HG03469 (cell line): ENCODE data around the gene LGMN.
A peak's percentile ranks its signal among the peaks of the same experiment; 100 is the strongest.
"Not testable (repeated sequence)": the region's sequence is repeated elsewhere in the genome, so short reads cannot be mapped to it uniquely, and the experiment has no call there.

ENCODE experiments used
- ATAC-seq: cut with Tn5 transposase; IDR thresholded peaks from one replicate; pipeline ENCODE4 v1.9.1; 2021; ENCODE audit warnings: mild to moderate bottlenecking, moderate library complexity, moderate number of reproducible peaks; ENCODE audit not compliant: unreplicated experiment

Gene LGMN

DNA sequence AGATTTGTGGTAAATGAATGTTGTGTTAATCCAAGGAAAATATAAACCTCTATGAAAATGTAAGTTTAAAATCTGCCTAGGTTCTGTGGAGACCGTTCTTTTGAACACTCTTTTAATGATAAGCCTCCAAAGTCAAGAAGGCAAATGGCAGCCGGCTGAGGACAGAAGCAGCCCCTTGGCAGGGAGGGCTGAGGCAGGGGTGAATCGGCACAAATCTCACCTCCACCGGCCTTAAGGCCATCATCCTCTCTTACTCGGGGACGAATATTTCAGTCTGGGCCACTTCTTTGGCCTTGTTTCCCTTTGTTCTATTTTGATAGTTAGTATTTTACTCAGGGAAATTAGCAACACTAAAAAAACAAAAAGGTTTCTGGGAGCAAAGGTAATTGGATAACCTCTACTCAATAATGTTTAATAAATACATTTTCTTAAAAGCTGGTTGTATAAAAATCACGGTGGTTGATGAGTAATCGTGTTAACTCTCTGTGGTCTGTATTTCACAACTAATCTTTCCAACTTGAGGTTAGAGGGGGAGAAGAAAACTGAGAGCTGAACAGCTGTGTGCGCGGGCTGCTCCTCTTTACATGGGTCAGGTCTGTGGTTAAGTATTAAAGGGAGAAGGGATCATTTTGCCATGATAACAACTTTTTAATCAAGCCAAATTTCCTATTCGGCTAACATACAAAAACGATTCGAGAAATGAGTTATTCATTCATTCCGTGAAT, 18.6 kb downstream of the LGMN start:
- ATAC-seq = peak; percentile 64

DNA sequence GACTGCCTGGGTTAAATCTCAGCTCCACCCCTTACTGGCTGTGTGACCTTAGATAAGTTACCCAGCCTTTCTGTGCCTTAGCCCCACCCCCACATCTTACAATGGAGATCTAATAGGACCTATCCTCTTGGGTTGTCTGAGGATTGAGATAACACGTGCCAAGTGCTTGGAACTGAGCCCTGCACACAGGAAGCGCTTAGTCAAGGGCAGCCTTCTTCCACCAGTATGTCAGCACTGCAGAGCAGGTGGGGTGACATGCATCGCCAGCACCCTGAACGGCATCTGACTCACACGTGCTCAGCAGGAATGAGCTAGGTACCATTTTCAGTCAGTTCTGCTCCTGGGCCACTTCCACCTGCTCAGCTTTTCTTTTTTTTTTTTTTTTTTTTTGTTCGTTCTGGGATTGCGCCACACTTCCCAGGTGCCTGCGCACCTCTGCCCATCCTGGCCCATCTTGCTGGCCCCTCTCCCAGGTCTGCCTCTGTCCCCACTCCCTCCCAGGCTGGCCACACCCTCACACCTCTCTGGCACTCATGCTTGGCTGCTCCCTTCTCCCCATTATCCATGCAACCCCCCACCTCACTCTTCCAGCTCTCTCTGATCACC, 19.6 kb downstream of the LGMN start:
- ATAC-seq = no peak

DNA sequence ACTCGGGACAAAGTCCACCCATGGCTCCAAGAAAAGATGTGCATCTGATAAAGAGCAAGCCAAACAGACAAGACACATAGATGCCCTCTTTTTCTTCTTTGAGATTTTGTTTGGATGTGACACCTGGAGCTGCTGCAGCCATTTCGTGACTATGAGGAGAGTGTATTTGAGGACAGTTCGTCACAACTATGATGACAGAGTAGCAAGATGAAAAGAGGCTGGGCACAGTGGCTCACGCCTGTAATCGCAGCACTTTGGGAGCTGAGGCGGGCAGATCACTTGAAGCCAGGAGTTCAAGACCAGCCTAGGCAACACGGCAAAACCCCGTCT, 21.5 kb downstream of the LGMN start:
- no peak for ATAC-seq

DNA sequence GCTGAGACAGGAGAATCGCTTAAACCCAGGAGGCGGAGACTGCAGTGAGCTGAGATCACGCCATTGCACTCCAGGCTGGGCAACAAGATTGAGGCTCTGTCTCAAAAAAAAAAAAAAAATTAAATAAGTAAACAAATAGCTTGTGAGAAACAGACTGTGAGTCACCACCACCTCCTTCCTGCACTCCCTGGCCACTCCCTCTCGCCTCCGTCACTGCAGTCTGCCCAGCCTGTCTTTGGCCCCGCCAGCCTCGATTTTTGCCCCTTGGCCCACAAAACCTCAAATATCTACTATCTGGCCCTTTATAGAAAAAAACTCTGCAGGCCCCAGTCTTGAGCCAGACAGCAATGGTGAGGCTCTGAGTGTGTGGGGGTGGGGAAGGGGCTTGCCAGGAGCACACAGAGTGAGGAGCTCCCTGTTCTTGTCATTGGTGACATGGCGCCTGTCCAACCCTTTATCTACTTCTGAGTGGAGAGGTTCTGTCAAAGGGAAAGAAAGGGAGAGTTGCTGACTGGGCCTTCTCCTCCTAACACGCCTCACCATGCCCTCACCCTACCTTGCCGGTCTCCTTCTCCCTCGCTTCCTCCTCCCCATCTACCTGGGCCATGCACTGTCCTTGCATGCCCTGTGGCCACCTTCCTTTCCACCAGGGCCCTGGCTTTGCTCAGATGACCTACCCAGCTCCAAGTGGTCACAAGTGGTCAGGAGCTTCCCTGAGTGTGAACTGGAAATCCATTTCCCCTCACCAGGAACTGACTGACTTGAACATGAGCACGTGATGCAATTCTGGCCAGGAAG, 22.1 kb downstream of the LGMN start:
- ATAC-seq = no peak

DNA sequence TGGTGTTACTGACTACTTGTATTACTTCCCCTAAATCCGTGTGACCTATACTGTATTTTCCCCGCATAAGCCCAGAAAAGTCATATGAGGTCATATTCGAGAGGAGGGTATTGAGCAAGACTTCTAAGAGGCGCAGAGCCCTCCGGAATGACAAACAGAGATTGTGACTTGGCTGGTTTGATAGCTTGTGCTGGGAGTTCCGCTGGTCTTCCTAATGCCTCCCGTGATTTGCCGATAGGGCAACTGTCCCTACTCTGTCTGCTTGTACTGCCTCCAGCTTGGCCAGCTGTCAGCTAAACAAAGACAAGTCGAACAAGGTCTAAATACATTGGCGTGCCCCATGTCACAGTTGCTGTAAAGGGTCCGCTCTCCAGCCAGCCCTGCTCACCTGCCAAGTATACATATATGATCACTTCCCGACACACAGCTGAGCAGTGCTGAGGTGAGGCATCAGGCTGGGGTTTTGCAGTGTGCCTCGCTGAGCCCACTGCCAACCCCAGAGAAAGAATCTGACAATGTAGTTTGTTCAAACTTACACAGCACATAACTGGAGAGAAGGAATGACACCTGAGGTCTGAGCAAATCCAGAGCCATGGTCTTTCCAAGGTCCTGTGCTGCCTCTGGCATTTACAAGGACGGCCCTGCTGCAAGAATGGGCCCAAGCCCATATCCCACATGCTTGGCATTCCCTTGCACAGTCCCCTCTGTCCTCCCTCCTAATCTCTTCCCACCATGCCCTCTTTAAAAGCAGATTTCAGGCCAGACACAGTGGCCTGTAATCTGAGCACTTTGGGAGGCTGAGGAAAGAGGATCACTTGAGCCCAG, 23.7 kb downstream of the LGMN start:
- no peak for ATAC-seq

DNA sequence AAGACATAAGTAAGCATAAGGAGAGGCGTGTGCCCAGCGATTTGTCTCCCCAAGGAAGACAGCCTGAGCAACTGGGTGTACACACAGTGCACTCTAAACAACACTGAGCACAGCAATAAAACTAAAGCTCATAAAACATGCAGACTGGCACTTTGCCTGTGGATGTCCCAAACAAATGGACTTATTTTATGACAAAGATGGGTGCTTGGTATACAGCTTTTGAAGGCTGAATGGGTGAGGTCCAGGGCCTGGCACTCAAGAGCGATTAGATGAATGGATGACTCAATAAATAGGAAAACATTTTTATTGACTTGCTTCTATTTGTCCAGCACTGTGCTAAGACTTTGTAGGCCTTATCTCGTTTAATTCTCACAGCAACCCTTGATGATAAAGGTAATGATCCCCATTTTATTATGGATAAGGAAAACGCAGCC, 28.5 kb downstream of the LGMN start:
- ATAC-seq = no peak

DNA sequence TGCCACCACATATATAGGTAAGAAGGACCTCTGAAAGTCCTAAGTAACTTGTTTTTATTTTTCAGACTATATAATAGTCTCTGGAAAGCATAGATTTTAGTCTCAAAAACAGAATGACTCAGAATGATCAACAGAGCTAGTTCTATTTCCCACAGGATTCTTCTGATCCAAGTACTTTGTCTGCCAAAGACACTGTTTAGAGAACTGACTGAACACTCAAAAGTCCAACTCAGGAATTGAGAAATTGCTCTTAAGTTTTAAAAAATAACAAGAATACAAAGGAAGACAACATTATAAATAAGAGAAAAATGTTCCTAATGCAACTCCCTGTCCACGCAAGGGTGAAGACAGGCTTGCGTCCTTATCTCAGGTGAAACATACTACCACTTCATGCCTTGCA, 29.0 kb downstream of the LGMN start:
- ATAC-seq = no peak

DNA sequence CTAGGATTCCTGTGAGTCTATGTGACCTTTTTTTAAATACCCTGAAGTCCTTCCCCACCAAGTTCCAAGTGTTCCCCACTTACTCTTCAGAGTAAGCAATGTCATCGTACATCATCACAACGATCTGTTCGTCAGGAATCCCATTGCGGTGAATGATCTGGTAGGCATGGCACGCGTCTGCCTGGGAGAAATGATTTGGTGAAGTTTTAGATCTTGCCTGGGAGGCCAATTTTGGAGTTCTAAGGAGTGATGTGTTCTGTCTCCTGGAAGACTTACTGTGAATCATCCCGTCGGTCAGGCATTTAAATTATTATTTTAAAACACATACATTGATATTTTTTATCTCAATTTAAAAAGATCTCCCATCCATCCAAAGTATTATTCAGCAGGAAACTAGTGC, 29.8 kb downstream of the LGMN start:
- ATAC-seq = no peak

DNA sequence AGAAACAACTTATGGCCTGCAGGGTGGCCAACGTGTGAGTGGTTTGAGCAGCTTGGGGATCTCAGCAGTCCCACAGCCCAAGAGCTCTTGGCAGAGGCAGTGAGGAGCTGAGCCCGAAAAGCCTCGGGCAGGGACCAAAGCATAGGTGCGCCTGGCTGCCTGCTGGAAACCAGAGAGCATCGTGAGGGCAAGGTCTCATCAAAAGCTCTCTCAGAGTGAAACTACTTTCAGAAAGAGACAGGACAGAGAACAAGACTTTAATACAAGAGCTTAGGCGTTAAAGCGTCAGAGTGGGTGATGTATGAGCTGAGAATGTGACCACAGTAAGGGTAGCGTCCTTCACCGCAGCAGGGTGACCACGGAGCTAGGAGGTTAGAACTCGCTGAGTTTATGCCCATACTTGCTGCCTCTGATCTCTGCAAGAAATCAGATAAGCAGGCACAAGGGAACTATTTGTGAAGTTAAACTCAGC, 30.8 kb downstream of the LGMN start:
- ATAC-seq = no peak

DNA sequence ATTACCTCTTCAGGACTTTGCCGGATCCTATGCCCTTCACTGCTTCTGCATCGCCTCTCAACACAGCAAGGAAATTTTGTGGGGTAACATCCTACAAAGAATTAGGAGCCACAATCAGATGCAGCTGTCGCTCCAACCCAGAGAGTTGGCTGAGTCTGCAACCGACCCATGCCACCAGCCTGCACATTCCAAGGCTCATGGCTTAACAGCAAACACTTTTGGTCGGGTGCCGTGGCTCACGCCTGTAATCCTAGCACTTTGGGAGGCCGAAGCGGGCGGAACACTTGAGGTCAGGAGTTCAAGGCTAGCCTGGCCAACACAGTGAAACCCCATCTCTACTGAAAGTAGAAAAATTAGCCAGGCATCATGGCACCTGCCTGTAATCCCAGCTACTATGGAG, 32.3 kb downstream of the LGMN start:
- ATAC-seq = no peak

DNA sequence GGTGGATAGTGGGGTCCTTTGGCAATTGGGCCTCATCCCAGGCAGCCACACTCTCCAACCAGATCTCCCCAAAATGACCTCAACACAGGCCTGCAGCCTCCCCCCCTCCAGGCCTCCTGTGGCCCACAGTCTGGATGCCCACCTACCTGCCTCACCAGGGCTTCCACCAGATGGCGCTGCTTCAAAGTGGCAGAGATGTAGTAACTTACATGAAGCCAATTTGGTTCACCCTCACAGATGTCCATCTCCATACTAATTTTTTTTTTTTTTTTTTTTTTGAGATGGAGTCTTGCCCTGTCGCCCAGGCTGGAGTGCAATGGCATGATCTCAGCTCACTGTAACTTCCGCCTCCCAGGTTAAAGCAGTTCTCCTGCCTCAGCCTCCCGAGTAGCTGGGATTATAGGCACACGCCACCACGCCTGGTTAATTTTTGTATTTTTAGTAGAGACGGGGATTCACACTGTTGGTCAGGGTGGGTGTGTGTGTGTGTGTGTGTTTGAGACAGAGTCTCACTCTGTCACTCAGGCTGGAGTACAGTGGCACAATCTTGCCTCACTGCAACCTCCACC, 33.6 kb downstream of the LGMN start:
- not testable (repeated sequence) for ATAC-seq

DNA sequence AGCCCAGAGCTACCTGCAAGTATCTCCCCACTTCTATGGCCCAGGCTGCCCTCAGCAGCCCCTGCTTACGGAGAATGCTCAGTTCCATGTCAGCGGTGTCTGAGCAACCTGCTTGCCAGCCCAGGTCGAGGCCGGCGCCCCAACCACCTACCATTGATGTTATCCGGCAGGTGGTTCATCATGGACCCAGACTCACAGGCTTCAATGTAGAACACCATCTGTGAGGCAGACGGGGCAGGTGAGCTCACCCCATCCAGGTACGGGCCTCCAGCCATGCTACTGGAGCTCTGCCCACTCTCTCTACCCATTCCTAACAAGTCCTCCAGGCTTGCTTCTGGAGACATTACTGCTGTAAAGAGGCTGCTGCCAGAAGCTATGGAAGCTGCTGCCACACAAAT, 35.8 kb downstream of the LGMN start:
- no peak for ATAC-seq

DNA sequence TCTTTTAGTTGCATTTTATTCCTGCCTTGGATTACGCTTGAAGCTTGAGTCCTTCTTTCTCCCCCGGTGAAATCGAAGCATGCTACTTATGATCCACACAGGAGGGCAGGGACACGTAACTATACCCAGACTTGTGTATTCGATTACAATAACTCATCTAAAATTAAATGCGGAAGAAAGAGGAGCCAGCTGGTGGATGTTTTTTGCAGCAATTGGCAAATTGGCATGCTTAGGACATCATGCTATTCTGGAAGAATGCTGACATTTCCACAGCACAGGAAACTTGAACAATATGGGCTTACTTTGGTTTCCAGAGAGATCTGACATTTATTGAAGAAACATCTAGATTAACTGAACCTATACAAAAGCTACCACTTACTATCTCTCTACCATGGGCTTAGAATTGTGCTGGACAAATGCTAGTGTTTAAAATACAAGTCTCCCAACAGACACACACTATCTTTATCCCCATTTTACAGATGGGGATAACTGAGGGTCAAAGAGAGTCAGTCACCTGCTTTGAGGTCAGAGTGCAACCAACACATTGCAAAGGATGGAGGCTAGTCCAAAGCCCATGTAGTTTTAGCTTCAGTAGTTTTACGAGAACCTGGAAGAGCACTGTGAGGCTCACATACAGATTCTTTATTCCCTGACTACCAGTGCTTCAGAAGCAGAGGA, 36.3 kb downstream of the LGMN start:
- ATAC-seq = no peak

DNA sequence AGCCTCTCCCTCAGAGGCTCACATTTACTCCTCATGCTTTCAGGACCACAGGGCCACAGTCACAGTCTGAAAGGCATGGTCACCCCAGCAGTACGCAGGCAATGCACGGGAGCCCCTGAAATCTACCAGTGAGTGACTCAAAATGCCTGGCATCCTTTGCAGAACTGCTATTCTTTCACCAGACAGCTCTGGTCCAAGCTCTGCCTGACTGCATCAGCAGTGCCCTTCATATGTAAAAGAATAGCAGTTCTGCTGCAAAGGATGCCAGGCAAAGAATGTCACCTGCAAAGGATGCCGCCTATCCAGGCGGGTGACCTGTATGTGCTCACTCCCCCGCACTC, 38.5 kb downstream of the LGMN start:
- no peak for ATAC-seq

DNA sequence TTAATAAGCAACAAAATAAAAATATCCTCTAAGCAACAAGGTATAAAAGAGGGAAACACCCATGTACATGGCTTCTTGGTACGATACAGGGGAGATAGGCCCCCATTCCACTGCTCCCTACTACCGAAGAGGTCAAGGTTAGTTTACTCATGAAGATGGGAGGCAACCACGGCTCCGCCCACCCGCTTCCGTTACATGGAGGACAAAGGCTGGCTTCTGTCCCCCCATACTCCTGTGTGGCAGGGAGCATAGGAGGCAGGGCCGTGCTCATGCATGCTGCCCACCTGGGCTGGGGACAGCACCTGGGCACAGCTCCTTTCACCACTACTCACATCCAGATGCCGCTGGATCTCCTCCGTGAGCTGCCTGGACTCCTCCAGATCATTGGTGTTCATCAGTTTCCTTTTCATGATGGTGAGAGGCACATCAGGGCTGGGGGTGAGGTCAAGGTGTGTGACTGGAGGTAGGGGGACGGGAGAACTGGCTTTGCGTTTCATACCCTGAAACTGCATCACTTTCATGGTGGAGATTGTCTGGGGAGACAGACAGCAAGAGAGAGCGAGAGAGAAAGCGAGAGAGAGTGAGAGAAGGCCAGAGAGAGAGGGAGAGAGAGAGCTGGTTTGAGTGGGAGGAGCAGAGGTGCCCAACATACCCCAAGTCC, 39.0 kb downstream of the LGMN start:
- no peak for ATAC-seq

DNA sequence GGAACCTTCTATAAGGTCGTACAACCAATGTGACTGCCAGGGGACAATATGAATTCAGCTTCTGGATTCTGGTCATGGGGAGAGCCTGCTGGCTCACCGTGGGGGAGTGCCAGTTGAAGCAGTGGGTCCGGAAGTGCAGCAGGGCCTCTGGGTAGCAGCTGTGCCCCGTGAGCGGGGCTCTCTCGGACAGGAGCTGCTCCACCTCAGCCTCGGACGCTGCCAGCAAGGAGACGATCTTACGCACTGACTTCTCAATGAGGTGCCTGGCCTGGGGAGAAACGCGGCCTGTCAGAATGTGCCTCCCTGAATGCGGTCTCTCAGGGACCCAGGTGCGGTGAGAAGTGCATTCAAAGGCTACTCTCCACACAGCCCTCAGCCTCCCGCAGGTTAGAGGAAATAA, 42.0 kb downstream of the LGMN start:
- ATAC-seq = no peak

DNA sequence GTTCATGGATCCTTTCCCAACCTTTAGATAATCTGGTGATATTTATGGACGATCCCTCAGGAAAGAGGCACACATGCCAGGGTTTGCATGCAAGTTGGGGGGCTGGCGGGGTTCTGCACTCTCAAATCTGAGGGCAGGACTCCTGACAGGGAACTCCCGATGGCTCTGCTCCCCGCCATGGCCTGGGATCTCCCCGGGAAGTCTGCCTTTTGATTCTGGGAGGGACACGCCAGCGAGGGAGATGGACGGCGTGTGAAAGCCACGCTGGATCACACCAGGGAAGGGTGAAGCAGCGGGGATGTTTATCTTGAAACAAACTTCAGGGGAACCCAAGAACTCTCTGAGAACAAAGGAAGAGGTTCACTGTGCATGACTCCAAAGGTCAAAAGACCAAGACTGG, 43.6 kb downstream of the LGMN start:
- ATAC-seq = no peak

DNA sequence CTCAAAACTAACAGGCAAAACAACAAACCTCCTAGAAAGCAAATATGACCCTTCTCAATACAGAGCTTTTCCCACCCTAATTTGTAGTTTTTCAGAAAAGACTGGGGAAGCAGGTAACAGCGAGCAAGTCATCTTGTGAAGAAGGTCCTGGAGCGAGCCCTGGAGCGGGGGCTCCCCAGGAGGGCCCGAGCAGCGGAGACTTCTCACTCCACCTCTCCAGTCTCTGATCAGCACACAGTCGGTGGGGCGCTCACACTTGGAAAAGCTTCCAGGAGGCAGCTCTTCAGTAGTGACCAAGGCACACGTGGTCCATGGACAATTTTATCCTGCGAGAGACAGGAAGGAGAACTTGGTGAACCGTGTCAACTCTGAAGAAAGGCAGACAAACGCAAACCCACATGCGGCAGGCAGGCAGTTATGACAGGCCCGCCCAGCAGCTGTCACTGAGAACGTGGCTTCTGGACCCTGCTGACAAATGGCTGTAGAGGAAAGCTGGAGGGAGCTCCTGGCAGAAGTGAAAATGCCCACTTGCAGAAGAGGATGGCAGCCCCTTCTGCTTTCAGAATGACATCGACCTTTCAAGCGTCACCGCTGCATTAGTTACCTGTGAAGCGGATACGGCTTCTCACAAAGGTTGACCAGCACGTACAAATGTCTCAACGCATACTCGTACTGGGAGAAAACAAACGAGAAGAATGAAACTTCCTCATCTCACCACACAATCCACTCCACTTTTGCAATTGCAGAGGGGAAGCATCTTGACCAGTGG, 44.2 kb downstream of the LGMN start:
- ATAC-seq = peak; percentile 89

DNA sequence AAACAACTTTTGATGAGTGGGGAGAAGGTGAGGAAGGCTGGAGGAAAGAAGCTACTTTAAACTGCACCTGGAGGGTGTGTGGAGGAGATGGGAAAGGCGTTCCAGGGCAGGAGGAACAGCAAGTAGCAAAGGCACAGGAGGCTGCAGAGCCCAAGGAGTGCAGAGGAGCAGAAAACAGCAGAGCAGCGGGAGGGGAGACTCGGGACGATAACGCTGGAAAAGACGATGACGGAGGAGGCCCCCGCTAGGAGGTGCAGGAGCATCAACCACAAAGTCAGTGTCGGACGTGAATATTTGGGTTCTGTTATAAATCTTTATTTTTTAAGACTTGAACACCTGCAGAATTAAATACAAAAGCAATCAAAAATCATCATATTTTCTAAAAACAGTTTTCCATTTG, 44.9 kb downstream of the LGMN start:
- ATAC-seq = no peak
